ENCODE measurements around the gene ITM2C. TPM values are rescaled to one million over a fixed set of nuclear protein-coding genes. Genes with fewer than 3 reads are reported as not detected.

The ITM2C gene
- total and polyA plus RNA-seq, 2 of the 13 experiments (the other 11 are each of a cell fraction or from before 2014, with no cell fraction given): 70.5 to 270 TPM

GRCh38 chr2:230906471-230907230 is 41.9 kb downstream of the ITM2C start:
- ATAC-seq (no peak), FAIRE-seq (no peak)
- no TSS peak for BruUV-seq (replicated peaks)

More at GRCh38 chr2:230906471-230907230, 41.9 kb downstream of the ITM2C start:
- ChIA-PET POLR2A (interaction anchor here (1.8 kb wide), 1 partner anchor 146 kb away, joined by 6 read pairs; no protein-coding TSS in a partner anchor), CTCF (ENCODE audit: low intra/inter-chr PET ratio, low total read pairs) (no interaction called here)
- Histone ChIP-seq H3K27me3 (ENCODE audit: control insufficient read depth in 1 of 2, insufficient read depth in 2 of 2, low read length in 2 of 2) (peaks cover 10 to 80% of the 10 kb centered on the region in 2 experiments; a peak in 4 of 5 replicates), H3K36me3 (replicated peaks in 1 of 2; ENCODE audit: control insufficient read depth in 1 of 2, insufficient read depth in 2 of 2, low read length in 2 of 2) (no peaks in the 10 kb centered on the region), H3K79me2 (ENCODE audit: insufficient read depth, low read length) (no peaks in the 10 kb centered on the region), H3K9me3 (ENCODE audit: low read length) (no peaks in the 10 kb centered on the region), H3K4me2 (ENCODE audit: low read depth, low read length) (no peak overlapping the region), H2AFZ (ENCODE audit: low read length) (no peak overlapping the region), H4K20me1 (ENCODE audit: insufficient read depth, low read length) (no peaks in the 10 kb centered on the region), H3K9ac (ENCODE audit: insufficient read depth, low read depth, low read length) (no peak overlapping the region), H3K4me1 (ENCODE audit: insufficient read depth, low read length) (peaks cover 24% of the 10 kb centered on the region), H3K27ac (ENCODE audit: extremely low read length, insufficient read depth, low read length) (no peak overlapping the region), H3K4me3 (replicated peaks in 1 of 3; ENCODE audit: insufficient read depth in 1 of 3, low read depth in 2 of 3, low read length in 3 of 3) (no peak overlapping the region)
- no peak for DNase-seq (ENCODE audit: low spot score)
- in situ Hi-C loops (cut with HindIII; ENCODE audit: extremely low pct_ligation_motif_present, low pct_unique_long_range_greater_than_20kb) (no loop called here), intact Hi-C loops (cut with micrococcal nuclease; ENCODE audit: unreplicated experiment) (no loop called here)
- TF ChIP-seq ZNF382 (CRISPR knock-in tag; IDR thresholded peaks at IDR 0.05; ENCODE audit: borderline replicate concordance) (no peak), ZNF101 (CRISPR knock-in tag; IDR thresholded peaks at IDR 0.05; ENCODE audit: borderline replicate concordance, low read depth) (no peak), ZNF205 (CRISPR knock-in tag; IDR thresholded peaks at IDR 0.05) (no peak), PAF1 (CRISPR knock-in tag; IDR thresholded peaks at IDR 0.05) (no peak), GLI4 (CRISPR knock-in tag; IDR thresholded peaks at IDR 0.05; ENCODE audit: borderline replicate concordance) (no peak), ZNF589 (CRISPR knock-in tag; conservative IDR thresholded peaks at IDR 0.05) (no peak), MEIS1 (CRISPR knock-in tag; IDR thresholded peaks at IDR 0.05; ENCODE audit: borderline replicate concordance) (no peak), MTF1 (CRISPR knock-in tag; IDR thresholded peaks at IDR 0.05) (no peak), ASH2L (IDR thresholded peaks at IDR 0.05; ENCODE audit: insufficient read length, low read depth, low read length) (no peak)
- TF ChIP-seq, protein P1, sequence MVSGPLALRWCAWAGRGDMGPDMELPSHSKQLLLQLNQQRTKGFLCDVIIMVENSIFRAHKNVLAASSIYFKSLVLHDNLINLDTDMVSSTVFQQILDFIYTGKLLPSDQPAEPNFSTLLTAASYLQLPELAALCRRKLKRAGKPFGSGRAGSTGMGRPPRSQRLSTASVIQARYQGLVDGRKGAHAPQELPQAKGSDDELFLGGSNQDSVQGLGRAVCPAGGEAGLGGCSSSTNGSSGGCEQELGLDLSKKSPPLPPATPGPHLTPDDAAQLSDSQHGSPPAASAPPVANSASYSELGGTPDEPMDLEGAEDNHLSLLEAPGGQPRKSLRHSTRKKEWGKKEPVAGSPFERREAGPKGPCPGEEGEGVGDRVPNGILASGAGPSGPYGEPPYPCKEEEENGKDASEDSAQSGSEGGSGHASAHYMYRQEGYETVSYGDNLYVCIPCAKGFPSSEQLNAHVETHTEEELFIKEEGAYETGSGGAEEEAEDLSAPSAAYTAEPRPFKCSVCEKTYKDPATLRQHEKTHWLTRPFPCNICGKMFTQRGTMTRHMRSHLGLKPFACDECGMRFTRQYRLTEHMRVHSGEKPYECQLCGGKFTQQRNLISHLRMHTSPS (CRISPR knock-in tag; IDR thresholded peaks at IDR 0.05; ENCODE audit: low read depth): no peak
- 71% methylated on average over 14 of the region's 15 CpGs for WGBS (ENCODE audit: low lambda C conversion rate)
